ENCODE results near the gene LINC00632.

- TF ChIP-seq POLR2A (IDR thresholded peaks at IDR 0.05; ENCODE audit: low read depth, low read length): no peak
- no peak for TF ChIP-seq POLR2AphosphoS5 (IDR thresholded peaks at IDR 0.05; ENCODE audit: low read depth, low read length)
- no peak for TF ChIP-seq PAX5 (IDR thresholded peaks at IDR 0.05; ENCODE audit: insufficient read depth, low read length, severe bottlenecking)
- no peak for TF ChIP-seq TAF1 (IDR thresholded peaks at IDR 0.05; ENCODE audit: low read depth, low read length)
Measured at GRCh38 chrX:140733766-140734342, 24.3 kb downstream of the LINC00632 start.

All from GM12891 (cell line).